Skin epidermis (tissue), 12 donors: ENCODE measurements around the gene ATP4B.

Experiments
- H3K27ac ChIP-seq, 21 experiments: fragments of 200-600 bp; sonication (generic) in 11 of 21; one replicate each; pipeline ENCODE4 v1.5.0; 2020; ENCODE audit warnings: mild to moderate bottlenecking in 3 of 21, inconsistent platforms in 2 of 21, moderate library complexity in 2 of 21
- H3K4me3 ChIP-seq, 7 experiments: fragments of 200-600 bp; sonication (generic) in 2 of 7; one replicate each; pipeline ENCODE4 v1.5.0; 2020; ENCODE audit warnings: inconsistent platforms in 2 of 7, mild to moderate bottlenecking in 2 of 7, moderate library complexity in 1 of 7

The ATP4B gene

GRCh38 chr13:113613789-113614379 lies 44.1 kb downstream of the ATP4B start:
- Histone ChIP-seq H3K27ac (no peak overlapping the region), H3K4me3 (no peak overlapping the region)

DNA sequence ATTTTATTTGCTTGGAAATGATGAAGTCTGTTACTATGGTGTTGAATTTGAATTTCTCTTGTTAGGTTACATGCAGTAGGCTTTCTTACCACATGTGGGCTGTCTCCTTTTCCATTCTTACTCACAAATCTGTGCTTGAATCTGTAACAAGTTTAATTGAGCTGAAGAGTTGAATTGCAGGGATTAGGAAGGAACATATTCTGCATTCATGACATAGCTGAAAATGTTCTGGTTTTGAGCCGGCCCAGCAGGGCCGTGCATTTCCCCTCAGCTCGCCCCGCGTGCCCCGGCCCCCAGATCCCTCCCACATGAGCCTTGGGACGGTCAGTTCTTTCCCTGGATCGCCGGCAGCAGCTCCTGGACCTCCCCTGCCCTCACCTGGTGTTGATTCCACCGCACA lies 45.4 kb downstream of the ATP4B start:
- Histone ChIP-seq H3K4me3 (no peak overlapping the region), H3K27ac (no peak overlapping the region)

DNA sequence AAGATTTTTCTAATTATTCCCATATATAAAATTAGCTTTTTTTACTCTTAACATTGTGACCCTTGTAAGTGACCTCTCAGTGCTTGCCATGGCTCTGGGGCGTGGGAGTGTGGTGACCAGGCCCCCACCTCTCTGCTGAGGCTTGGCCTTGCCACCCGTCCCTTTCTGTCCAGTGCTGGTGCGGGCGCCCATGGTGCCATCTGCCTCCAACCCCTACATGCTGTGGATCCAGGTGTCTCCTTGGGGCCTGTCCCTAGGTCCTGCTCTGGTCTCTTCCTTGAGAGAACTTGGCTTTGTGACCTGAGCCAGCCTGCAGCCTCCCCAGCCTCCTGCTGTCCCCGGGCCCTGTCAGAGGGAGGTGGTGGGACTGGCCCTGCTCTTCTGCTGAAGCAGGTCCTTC lies 46.0 kb downstream of the ATP4B start:
- Histone ChIP-seq H3K27ac (no peak overlapping the region), H3K4me3 (no peak overlapping the region)

DNA sequence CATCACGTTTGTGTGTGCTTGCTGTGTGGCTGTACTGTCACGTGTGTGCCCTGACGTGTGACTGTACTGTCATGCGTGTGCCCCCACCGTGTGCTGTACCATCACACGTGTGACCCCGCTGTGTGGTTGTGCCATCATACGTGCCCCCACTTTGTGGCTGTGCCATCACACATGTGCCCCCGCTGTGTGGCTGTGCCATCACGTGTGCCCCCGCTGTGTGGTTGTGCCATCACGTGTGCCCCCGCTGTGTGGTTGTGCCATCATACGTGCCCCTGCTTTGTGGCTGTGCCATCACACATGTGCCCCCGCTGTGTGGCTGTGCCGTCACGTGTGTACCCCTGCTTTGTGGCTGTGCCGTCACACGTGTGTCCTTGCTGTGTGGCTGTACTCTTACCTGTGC lies 47.7 kb downstream of the ATP4B start:
- no peak overlapping the region for H3K27ac ChIP-seq
- no peak overlapping the region for H3K4me3 ChIP-seq

DNA sequence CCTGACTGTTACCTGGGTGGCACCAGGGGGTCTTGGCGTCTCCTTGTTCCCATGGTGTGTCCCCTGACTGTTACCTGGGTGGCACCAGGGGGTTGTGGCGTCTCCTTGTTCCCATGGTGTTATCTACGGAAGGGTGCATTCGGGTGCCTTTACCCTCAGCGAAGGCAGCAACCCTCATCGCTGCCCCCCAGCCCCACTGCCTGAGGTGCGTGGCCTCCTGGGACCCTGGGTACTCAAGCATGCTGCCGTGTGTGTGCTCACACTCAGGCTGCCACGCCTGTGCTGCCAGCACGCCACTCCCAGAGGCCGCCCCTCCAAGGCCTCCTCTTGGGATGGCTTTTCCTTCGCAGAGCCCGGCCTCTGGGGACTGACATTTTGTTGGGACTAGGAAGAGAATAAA lies 48.4 kb downstream of the ATP4B start:
- Histone ChIP-seq H3K4me3 (no peak overlapping the region), H3K27ac (no peak overlapping the region)

GRCh38 chr13:113608967-113609533 lies 48.9 kb downstream of the ATP4B start:
- Histone ChIP-seq H3K4me3 (no peak overlapping the region), H3K27ac (no peak overlapping the region)

DNA sequence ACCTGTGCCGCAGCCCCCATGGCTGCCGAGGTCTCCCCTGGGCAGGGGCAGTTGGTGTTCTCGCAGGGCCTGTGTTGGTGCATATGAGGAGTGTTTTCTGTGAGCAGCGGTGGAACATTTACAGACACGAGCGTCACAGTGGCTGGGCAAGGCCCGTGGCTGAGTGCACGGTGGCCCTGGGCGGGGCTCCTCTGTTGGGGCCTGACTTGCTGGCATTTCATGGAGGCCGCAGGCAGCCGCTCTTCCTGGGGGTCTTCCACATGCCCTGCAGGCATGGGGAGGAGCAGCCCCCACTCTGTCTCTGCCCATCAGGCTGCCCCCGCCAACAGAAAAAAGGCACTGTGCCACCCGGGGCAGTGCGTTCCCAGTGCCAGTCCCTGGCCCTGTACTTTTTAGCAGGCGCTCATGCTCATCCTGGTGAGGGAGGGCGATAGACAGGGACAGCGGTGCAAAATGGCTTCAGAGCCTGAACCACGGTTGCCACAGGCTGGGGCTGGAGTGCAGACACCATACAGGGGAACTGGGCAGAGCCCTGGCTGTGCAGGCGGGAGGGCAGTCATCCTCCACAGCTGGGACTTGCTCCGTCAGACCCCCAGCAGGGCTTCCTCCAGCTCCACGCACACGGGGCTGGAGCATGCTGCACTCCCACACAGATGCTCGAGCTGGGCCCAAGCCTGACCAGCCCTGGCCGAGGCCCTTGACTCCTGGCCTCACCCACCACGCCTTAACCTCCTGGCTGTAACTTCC lies 49.9 kb downstream of the ATP4B start:
- peak overlapping the region in 2 of 21 experiments; percentile 8 to 47 for H3K27ac ChIP-seq
- H3K4me3 ChIP-seq: no peak overlapping the region

DNA sequence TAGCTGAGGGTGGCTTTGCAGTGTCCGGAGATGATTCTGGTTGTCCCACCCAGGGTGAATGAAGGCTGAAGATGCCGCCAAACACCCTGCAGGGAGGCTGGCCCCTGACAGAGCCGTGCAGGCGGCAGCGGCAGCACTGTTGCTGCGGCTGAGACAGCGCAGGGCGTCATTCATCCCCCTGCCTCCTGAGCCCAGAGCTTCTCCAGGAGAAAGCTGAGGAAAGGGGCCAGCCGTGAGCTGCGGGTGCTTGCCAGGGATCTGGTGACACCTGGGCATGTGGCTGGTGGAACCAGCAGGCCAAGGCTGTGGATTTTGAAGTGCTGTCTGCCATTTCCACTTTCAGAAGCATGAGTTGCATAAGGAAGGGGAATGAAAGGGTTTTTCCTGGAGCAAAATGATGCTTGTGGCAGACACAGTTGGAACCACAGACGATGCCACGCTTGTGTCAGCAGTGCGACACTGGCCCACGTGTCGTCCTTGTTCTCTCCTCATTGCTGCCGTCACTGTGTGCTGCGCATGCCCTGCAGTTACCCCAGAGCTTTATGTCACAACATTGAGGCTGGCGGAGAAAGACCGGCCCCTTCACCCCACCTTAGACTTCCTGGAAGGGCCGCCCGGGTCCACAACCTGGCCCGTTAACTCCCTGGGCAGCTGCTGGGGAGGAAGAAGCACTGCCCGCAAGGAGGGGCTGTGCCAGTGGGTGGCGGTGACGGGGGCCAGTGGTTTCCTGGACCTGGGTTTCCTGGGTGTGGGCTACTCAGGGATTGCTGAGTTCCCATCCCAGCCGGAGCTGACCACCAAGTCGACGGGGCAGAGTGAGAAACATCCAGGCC lies 50.7 kb downstream of the ATP4B start:
- H3K27ac ChIP-seq: peak overlapping the region in 2 of 21 experiments; percentile 38 to 47
- H3K4me3 ChIP-seq: no peak overlapping the region

DNA sequence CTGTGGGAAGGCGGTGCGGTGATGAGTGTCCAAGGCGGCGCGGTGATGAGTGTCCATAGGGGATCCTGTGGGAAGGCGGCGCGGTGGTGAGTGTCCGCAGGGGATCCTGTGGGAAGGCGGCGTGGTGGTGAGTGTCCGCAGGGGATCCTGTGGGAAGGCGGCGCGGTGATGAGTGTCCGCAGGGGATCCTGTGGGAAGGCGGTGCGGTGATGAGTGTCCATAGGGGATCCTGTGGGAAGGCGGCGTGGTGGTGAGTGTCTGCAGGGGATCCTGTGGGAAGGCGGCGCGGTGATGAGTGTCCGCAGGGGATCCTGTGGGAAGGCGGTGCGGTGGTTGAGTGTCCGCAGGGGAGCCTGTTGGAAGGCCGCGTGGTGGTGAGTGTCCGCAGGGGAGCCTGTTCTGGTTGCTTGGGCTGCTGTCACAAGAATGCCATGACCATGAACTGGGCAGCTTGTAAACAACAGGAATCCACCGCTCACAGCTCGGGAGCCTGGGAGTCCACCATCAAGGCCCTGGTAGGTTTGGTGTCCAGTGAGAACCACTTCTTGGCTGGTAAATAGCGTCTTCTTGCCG lies 52.0 kb downstream of the ATP4B start:
- no peak overlapping the region for H3K27ac ChIP-seq

DNA sequence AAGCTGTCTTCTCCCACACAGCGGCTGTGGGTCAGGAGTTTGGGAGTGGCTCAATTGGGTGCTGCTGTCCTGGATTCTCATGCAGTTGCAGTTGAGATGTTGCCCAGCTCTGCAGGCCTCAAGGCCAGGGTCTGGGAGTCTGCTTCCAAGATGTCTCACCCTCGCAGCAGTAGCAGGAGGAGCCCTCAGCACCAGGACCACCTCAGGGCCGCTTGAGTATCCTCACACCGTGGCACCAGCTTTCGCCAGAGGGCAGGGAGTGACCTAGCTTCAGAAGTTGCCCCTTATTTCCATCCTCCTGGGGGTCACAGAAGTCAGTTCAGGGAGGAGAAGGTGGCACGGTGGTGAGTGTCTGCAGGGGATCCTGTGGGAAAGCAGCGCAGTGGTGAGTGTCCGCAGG lies 52.5 kb downstream of the ATP4B start:
- H3K27ac ChIP-seq: no peak overlapping the region
- no peak overlapping the region for H3K4me3 ChIP-seq

More for the DNA sequence above, 52.0 kb downstream of the ATP4B start:
- no peak overlapping the region for H3K4me3 ChIP-seq

- H3K27ac ChIP-seq: no peak overlapping the region
Measured at GRCh38 chr13:113604186-113604585, 53.8 kb downstream of the ATP4B start.

DNA sequence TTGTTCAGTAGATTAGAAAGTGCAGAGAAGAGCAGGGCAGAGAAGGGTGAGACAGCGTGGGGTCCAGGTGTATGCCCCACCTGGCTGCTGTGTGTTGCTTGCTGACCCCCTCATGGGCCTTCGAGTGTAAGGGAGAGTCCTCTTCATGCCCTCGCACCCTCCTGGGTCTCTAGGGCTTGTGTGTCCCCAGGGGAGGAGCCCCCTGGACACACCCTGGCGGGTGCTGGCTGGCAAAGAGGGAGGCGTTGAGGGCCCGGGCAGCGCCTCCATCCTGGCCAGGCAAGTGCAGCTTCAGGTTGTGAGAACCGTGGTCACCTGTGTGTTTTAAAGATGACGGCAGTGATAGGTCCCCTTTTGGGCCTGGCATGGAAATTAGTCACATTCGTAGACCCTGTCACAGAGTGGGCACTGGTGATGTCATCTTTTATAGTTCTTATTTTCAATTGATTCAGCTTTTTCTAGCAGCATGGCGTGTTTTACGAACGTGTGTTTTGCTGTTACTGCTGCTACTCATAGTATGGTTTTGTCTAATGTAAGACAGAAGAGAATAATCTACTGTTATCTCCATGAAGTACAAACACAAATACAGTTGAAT lies 54.8 kb downstream of the ATP4B start:
- H3K4me3 ChIP-seq: no peak overlapping the region
- H3K27ac ChIP-seq: no peak overlapping the region

More at GRCh38 chr13:113604186-113604585, 53.8 kb downstream of the ATP4B start:
- H3K4me3 ChIP-seq: no peak overlapping the region

GRCh38 chr13:113602291-113602988 lies 55.6 kb downstream of the ATP4B start:
- Histone ChIP-seq H3K27ac (no peak overlapping the region), H3K4me3 (no peak overlapping the region)

DNA sequence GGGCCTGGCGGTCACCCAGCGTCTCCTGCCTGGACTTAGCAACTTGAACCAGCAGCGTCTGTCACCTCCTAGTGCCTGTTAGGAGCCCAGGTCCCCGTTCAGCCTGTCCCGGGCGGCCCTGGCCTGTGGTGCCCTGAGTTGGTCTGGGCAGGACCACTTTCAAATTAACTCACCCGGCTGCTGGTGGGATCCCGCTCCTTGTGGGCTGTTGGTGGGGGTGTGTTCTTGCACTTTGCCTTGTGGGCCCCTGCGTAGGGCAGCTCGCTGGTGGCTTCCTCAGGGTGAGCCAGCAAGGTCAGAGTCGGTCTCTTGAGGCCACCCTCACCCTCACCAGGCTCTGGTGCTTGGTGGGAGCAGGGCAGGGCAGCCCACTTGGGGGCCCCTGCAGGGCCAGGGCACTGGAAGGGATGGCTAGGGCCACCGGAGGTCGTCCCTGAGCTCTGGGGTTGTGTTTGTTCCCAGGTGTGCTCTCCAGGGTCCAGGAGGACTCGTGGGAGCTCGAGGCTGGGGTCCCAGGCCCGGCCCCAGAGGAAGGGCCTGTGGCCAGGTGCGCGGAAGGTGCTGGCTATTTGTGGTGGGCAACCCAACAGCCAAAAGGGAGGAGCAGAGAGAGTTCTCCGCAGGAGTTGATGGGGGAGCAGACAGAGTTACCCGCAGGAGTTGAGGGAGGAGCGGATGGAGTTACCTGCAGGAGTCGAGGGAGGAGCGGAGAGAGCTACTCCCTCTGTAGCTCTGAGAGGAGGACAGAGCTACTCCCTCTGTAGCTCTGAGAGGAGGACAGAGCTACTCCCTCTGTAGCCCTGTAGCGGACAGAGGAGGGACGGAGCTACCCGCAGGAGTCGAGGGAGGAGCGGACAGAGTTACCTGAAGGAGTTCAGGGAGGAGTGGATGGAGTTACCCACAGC lies 56.6 kb downstream of the ATP4B start:
- Histone ChIP-seq H3K4me3 (no peak overlapping the region), H3K27ac (no peak overlapping the region)

- H3K27ac ChIP-seq: no peak overlapping the region
- H3K4me3 ChIP-seq: no peak overlapping the region
Measured at GRCh38 chr13:113599391-113599790, 58.6 kb downstream of the ATP4B start.
